Upper lobe of left lung (tissue), 6 donors: ENCODE data around the gene ZNHIT2. TPM values are rescaled to one million over a fixed set of nuclear protein-coding genes. Genes with fewer than 3 reads are reported as not detected.
A peak's percentile ranks its signal among the peaks of the same experiment; 100 is the strongest.
"Not testable (repeated sequence)": the region's sequence is repeated elsewhere in the genome, so short reads cannot be mapped to it uniquely, and the experiment has no call there.

Experiments used
- ATAC-seq, 2 donors: fragments of 200-7000 bp; cut with Tn5 transposase; one replicate each; pipeline ENCODE4 v1.9.1; 2022; ENCODE audit warnings: mild to moderate bottlenecking in 2 of 2, moderate library complexity in 2 of 2; ENCODE audit not compliant: low FRiP score in 2 of 2
- DNase-seq, 2 donors: peaks; one replicate each; pipeline ENCODE4 v3.0.0-alpha.2; 2019 to 2020
- H3K27ac ChIP-seq, 4 donors: fragments of 200-600 bp; sonication (generic); one replicate each; pipeline ENCODE4 v1.5.1; 2016 to 2019
- H3K27me3 ChIP-seq, 4 donors: fragments of 200-600 bp; sonication (generic); one replicate each; pipeline ENCODE4 v1.5.1; 2017 to 2019
- H3K36me3 ChIP-seq, 4 donors: fragments of 200-600 bp; sonication (generic); one replicate each; pipeline ENCODE4 v1.5.1; 2016 to 2019
- H3K4me1 ChIP-seq, 4 donors: fragments of 200-600 bp; sonication (generic); one replicate each; pipeline ENCODE4 v1.5.1; 2018 to 2019
- H3K4me3 ChIP-seq, 4 donors: fragments of 200-600 bp; sonication (generic); one replicate each; pipeline ENCODE4 v1.5.1; 2017 to 2019; ENCODE audit warnings: mild to moderate bottlenecking in 2 of 4, moderate library complexity in 1 of 4
- H3K9me3 ChIP-seq, 4 donors: fragments of 200-600 bp; sonication (generic); one replicate each; pipeline ENCODE4 v1.5.1; 2018 to 2019
- CTCF ChIP-seq, 6 experiments: fragments of 450-650 bp in 4 of 6; fragments of 200-600 bp in 2 of 6; sonication (generic) in 2 of 6; IDR thresholded peaks; one replicate each; pipeline ENCODE4 v1.5.1; 2016 to 2019; ENCODE audit warnings: antibody characterized with exemption in 6 of 6
- EP300 ChIP-seq, 4 donors: sonication (generic); formaldehyde crosslinking; IDR thresholded peaks; one replicate each; pipeline ENCODE4 v1.5.1; 2017; ENCODE audit warnings: antibody characterized with exemption in 4 of 4, control low read depth in 2 of 4
- POLR2A ChIP-seq, 4 donors: fragments of 450-650 bp; IDR thresholded peaks; one replicate each; pipeline ENCODE4 v1.5.1; 2016 to 2017; ENCODE audit warnings: antibody characterized with exemption in 4 of 4, mild to moderate bottlenecking in 2 of 4
- POLR2AphosphoS5 ChIP-seq, 2 donors: sonication (generic); formaldehyde crosslinking; IDR thresholded peaks; one replicate each; pipeline ENCODE4 v1.5.1; 2017; ENCODE audit warnings: antibody characterized with exemption in 2 of 2
- WGBS, 2 donors: methylation state at CpG; one replicate each; pipeline ENCODE4 v1.1.5; 2017 to 2018; 5-methylcytosine and 5-hydroxymethylcytosine counted together
- total RNA-seq, 6 donors: library from RNA; depleted of rRNA in 4 of 6; stranded (reverse); fragments of >200 nt in 4 of 6; gene quantifications; one replicate each; pipeline versions ENCODE4 v1.1.0 to v1.2.1, GENCODE V29; 2016 to 2021
- donor health status: DM: no; HTN: no; CAD: no; lungs with moderate emphysema.
- donor health status: DM: no; HTN: yes; CAD: no; lungs with severe emphysema.

ZNHIT2 gene
- total RNA-seq, 6 donors from 2014 or later: 12.6 to 28.5 (median 15.2) TPM

GRCh38 chr11:65120831-65121230 is 3.3 kb upstream of the ZNHIT2 start:
- peaks cover 29 to 57% (median 33%) of the 10 kb centered on the region in 4 donors for H3K4me1 ChIP-seq
- peaks cover 12 to 55% (median 42%) of the 10 kb centered on the region in 4 donors for H3K36me3 ChIP-seq
- ATAC-seq: no peak
- H3K27ac ChIP-seq: peak overlapping the region; percentile 93 to 96 (median 96)
- no peaks in the 10 kb centered on the region for H3K9me3 ChIP-seq
- 87 to 90% methylated on average over 3 of the region's 3 CpGs for WGBS, 2 donors
- no peaks in the 10 kb centered on the region for H3K27me3 ChIP-seq
- TF ChIP-seq CTCF (IDR thresholded peaks at IDR 0.05): no peak
- TF ChIP-seq EP300 (IDR thresholded peaks at IDR 0.05): no peak
- TF ChIP-seq POLR2A (IDR thresholded peaks at IDR 0.05): no peak
- no peak for TF ChIP-seq POLR2AphosphoS5 (IDR thresholded peaks at IDR 0.05)
- H3K4me3 ChIP-seq: peak overlapping the region in 3 of 4 donors; percentile 80 to 85 (median 81)
- DNase-seq: no peak

- peaks cover 34 to 65% (median 36%) of the 10 kb centered on the region in 4 donors for H3K4me1 ChIP-seq
- H3K36me3 ChIP-seq: peaks cover 9 to 48% (median 32%) of the 10 kb centered on the region in 4 donors
- peak overlapping the region in 1 of 4 donors; percentile 86 for H3K27ac ChIP-seq
- H3K27me3 ChIP-seq: no peaks in the 10 kb centered on the region
- H3K9me3 ChIP-seq: no peaks in the 10 kb centered on the region
- ATAC-seq (no peak), DNase-seq (no peak)
- TF ChIP-seq CTCF (IDR thresholded peaks at IDR 0.05): no peak
- no peak overlapping the region for H3K4me3 ChIP-seq
Observed at GRCh38 chr11:65119670-65119995, 2.1 kb upstream of the ZNHIT2 start.

- not testable (repeated sequence) for ATAC-seq, DNase-seq, H3K9me3 ChIP-seq, H3K4me3 ChIP-seq, H3K27me3 ChIP-seq
- peaks cover 9 to 43% (median 29%) of the 10 kb centered on the region in 4 donors for H3K36me3 ChIP-seq
- peaks cover 34 to 65% (median 36%) of the 10 kb centered on the region in 4 donors for H3K4me1 ChIP-seq
- 86 to 91% methylated on average over 18 of the region's 18 CpGs for WGBS, 2 donors
- H3K27ac ChIP-seq: peak overlapping the region in 2 of 4 donors; percentile 6 to 86
Observed at GRCh38 chr11:65118891-65119669, 1.6 kb upstream of the ZNHIT2 start.

GRCh38 chr11:65118097-65118837 is 766 bp upstream of the ZNHIT2 start:
- H3K4me1 ChIP-seq: peaks cover 38 to 69% (median 39%) of the 10 kb centered on the region in 4 donors
- peak overlapping the region in 1 of 4 donors; percentile 71 for H3K4me3 ChIP-seq
- H3K27me3 ChIP-seq: no peaks in the 10 kb centered on the region
- peak overlapping the region in 3 of 4 donors; percentile 8 to 89 (median 86) for H3K27ac ChIP-seq
- WGBS, 2 donors: 84 to 87% methylated on average over 18 of the region's 18 CpGs
- no peak for TF ChIP-seq POLR2AphosphoS5 (IDR thresholded peaks at IDR 0.05)
- TF ChIP-seq CTCF (IDR thresholded peaks at IDR 0.05): peak in 2 of 6 experiments; percentile 1 to 2
- DNase-seq (no peak), ATAC-seq (no peak)
- H3K9me3 ChIP-seq: no peaks in the 10 kb centered on the region
- H3K36me3 ChIP-seq: peaks cover 9 to 42% (median 29%) of the 10 kb centered on the region in 4 donors

- DNase-seq: peak; percentile 47 to 91
- peak in 1 of 6 experiments; percentile 4 for TF ChIP-seq CTCF (IDR thresholded peaks at IDR 0.05)
- no peak for TF ChIP-seq EP300 (IDR thresholded peaks at IDR 0.05)
- H3K4me3 ChIP-seq: peak overlapping the region; percentile 71 to 99 (median 83)
- H3K9me3 ChIP-seq: no peaks in the 10 kb centered on the region
- peak overlapping the region; percentile 86 to 89 (median 88) for H3K27ac ChIP-seq
- H3K27me3 ChIP-seq: no peaks in the 10 kb centered on the region
- peaks cover 9 to 42% (median 29%) of the 10 kb centered on the region in 4 donors for H3K36me3 ChIP-seq
- ATAC-seq: peak in 1 of 2 donors; percentile 4
- WGBS, 2 donors: 15 to 35% methylated on average over 34 to 38 of the region's 68 CpGs
- peaks cover 43 to 77% (median 48%) of the 10 kb centered on the region in 4 donors for H3K4me1 ChIP-seq
Observed at GRCh38 chr11:65116370-65117205, 913 bp downstream of the ZNHIT2 start.
